VCaP (cell line): ENCODE data around the gene LAMA3.

Source experiments
- H3K27ac ChIP-seq: fragments of 450-650 bp; 2 replicates; pipeline ENCODE4 v1.5.1; 2017
- CTCF ChIP-seq: fragments of 450-650 bp; conservative IDR thresholded peaks from 2 replicates; pipeline ENCODE4 v1.5.1; 2017; ENCODE audit warnings: mild to moderate bottlenecking, moderate library complexity

Gene LAMA3

GRCh38 chr18:23746851-23747250 lies 57.6 kb downstream of the LAMA3 start:
- TF ChIP-seq CTCF = no peak
- no peak overlapping the region for H3K27ac ChIP-seq

GRCh38 chr18:23752363-23752762 lies 63.1 kb downstream of the LAMA3 start:
- no peak for TF ChIP-seq CTCF
- no peak overlapping the region for H3K27ac ChIP-seq

GRCh38 chr18:23752796-23753195 lies 63.5 kb downstream of the LAMA3 start:
- H3K27ac ChIP-seq = no peak overlapping the region

GRCh38 chr18:23756590-23757436 lies 67.6 kb downstream of the LAMA3 start:
- no peak overlapping the region for H3K27ac ChIP-seq
- TF ChIP-seq CTCF = no peak

More at GRCh38 chr18:23752796-23753195, 63.5 kb downstream of the LAMA3 start:
- TF ChIP-seq CTCF = no peak

GRCh38 chr18:23757437-23757733 lies 68.1 kb downstream of the LAMA3 start:
- H3K27ac ChIP-seq = no peak overlapping the region
- no peak for TF ChIP-seq CTCF

GRCh38 chr18:23758281-23758680 lies 69.0 kb downstream of the LAMA3 start:
- no peak overlapping the region for H3K27ac ChIP-seq
- no peak for TF ChIP-seq CTCF

- no peak overlapping the region for H3K27ac ChIP-seq
- no peak for TF ChIP-seq CTCF
Observed at GRCh38 chr18:23761941-23762340, 72.7 kb downstream of the LAMA3 start.
